Caco-2 (cell line): ENCODE results near the gene LYPD6. TPM values are rescaled to one million over a fixed set of nuclear protein-coding genes. Genes with fewer than 3 reads are reported as not detected.

Source experiments
- BruUV-seq: library from RNA; stranded (reverse); fragments of 400-500 nt; replicated peaks from 2 replicates; lab custom pipeline; 2021; lab: Mats Ljungman, UMichigan
- CTCF ChIA-PET: fragments of 300-600 bp; sonication (Branson Sonifier 250); formaldehyde crosslinking; loops from one replicate; lab custom pipeline; 2022; ENCODE audit warnings: antibody characterized with exemption; lab: Charles Lee
- POLR2A ChIA-PET: fragments of 300-600 bp; sonication (Branson Sonifier 250); formaldehyde crosslinking; loops from one replicate; lab custom pipeline; 2022; ENCODE audit warnings: antibody characterized with exemption; lab: Charles Lee
- DNase-seq, 2 experiments: peaks; one replicate each; pipeline versions ENCODE4 v3.0.0 to v3.0.0-alpha.2; 2020 to 2022
- H3K27me3 ChIP-seq: replicated peaks from 2 replicates; pipeline ENCODE4 v1.6.0; 2011; ENCODE audit warnings: low read length; ENCODE audit not compliant: control insufficient read depth, insufficient read depth
- H3K36me3 ChIP-seq: 2 replicates; pipeline ENCODE4 v1.5.1; 2011; ENCODE audit warnings: low read length; ENCODE audit not compliant: control insufficient read depth, insufficient read depth
- H3K4me1 ChIP-seq: fragments of 250-450 bp; sonication (Bioruptor Pico); 2 replicates; pipeline ENCODE4 v1.5.1; 2020; ENCODE audit warnings: mild to moderate bottlenecking
- H3K4me3 ChIP-seq: 2 replicates; pipeline ENCODE4 v1.5.1; 2011; ENCODE audit warnings: low read depth, mild to moderate bottlenecking, control low read depth, low read length
- H3K9me3 ChIP-seq: fragments of 250-450 bp; sonication (Bioruptor Pico); 2 replicates; pipeline ENCODE4 v1.5.1; 2020; ENCODE audit warnings: mild to moderate bottlenecking, moderate library complexity
- H3K27ac Mint-ChIP-seq: one replicate; pipeline ENCODE4 v1.8.0; 2022; ENCODE audit warnings: mixed read lengths; ENCODE audit not compliant: unreplicated experiment
- H3K27me3 Mint-ChIP-seq: one replicate; pipeline ENCODE4 v1.8.0; 2022; ENCODE audit warnings: mixed read lengths; ENCODE audit not compliant: insufficient read depth, unreplicated experiment
- H3K36me3 Mint-ChIP-seq: one replicate; pipeline ENCODE4 v1.8.0; 2022; ENCODE audit warnings: mild to moderate bottlenecking, mixed read lengths; ENCODE audit not compliant: insufficient read depth, unreplicated experiment
- H3K4me1 Mint-ChIP-seq: one replicate; pipeline ENCODE4 v1.8.0; 2022; ENCODE audit warnings: low read depth, mixed read lengths; ENCODE audit not compliant: unreplicated experiment
- H3K4me3 Mint-ChIP-seq: one replicate; pipeline ENCODE4 v1.8.0; 2022; ENCODE audit warnings: mild to moderate bottlenecking, moderate library complexity, mixed read lengths; ENCODE audit not compliant: unreplicated experiment
- H3K9me3 Mint-ChIP-seq: one replicate; pipeline ENCODE4 v1.8.0; 2022; ENCODE audit warnings: mixed read lengths; ENCODE audit not compliant: unreplicated experiment
- CTCF ChIP-seq, 2 experiments: fragments of 200-600 bp in 1 of 2; IDR thresholded peaks; 1 replicate in 1 of 2; 2 replicates in 1 of 2; pipeline versions ENCODE4 v1.5.1 to v1.8.0; 2011 to 2022; ENCODE audit warnings: antibody characterized with exemption in 1 of 2, control low read depth in 1 of 2, inconsistent platforms in 1 of 2, low read depth in 1 of 2, low read length in 1 of 2, mild to moderate bottlenecking in 1 of 2, moderate library complexity in 1 of 2; ENCODE audit not compliant: insufficient read depth in 1 of 2, severe bottlenecking in 1 of 2, unreplicated experiment in 1 of 2
- intact Hi-C: fragments of 100-400 bp; cut with micrococcal nuclease; formaldehyde crosslinking; loops from one replicate; pipeline ENCODE4 v1.10.0; 2022; ENCODE audit not compliant: unreplicated experiment
- total RNA-seq: library from RNA; stranded (reverse); gene quantifications from 2 replicates; pipeline ENCODE4 v1.2.3, GENCODE V29; 2022

LYPD6 gene
- total RNA-seq, 1 experiment from 2014 or later = 9.0 TPM

GRCh38 chr2:149463328-149464002 is 133.1 kb downstream of the LYPD6 start:
- Mint-ChIP-seq H3K27ac (no peak overlapping the region), H3K4me3 (no peak overlapping the region), H3K4me1 (peaks cover 24% of the 10 kb centered on the region), H3K9me3 (peaks cover 37% of the 10 kb centered on the region), H3K27me3 (no peaks in the 10 kb centered on the region), H3K36me3 (peaks cover 21% of the 10 kb centered on the region)
- Histone ChIP-seq H3K27me3 (no peaks in the 10 kb centered on the region), H3K4me3 (no peak overlapping the region), H3K36me3 (no peaks in the 10 kb centered on the region), H3K9me3 (peaks cover 50% of the 10 kb centered on the region), H3K4me1 (peaks cover 35% of the 10 kb centered on the region)
- intact Hi-C loops = no loop called here
- ChIA-PET POLR2A (no interaction called here), CTCF (no interaction called here)
- TF ChIP-seq CTCF (IDR thresholded peaks at IDR 0.05; ENCODE audit: insufficient read depth in 1 of 2, low read depth in 1 of 2, low read length in 1 of 2, severe bottlenecking in 1 of 2, unreplicated experiment in 1 of 2) = no peak
- no TSS peak for BruUV-seq
- DNase-seq = no peak

GRCh38 chr2:149464396-149464795 is 134.0 kb downstream of the LYPD6 start:
- CTCF ChIA-PET = no interaction called here
- Histone ChIP-seq H3K36me3 (no peaks in the 10 kb centered on the region), H3K27me3 (no peaks in the 10 kb centered on the region), H3K9me3 (peaks cover 41% of the 10 kb centered on the region), H3K4me1 (peaks cover 35% of the 10 kb centered on the region), H3K4me3 (no peak overlapping the region)
- TF ChIP-seq CTCF (IDR thresholded peaks at IDR 0.05; ENCODE audit: insufficient read depth in 1 of 2, low read depth in 1 of 2, low read length in 1 of 2, severe bottlenecking in 1 of 2, unreplicated experiment in 1 of 2) = no peak
- no peak overlapping the region for H3K4me3 Mint-ChIP-seq
- H3K9me3 Mint-ChIP-seq = peaks cover 32% of the 10 kb centered on the region
- POLR2A ChIA-PET = no interaction called here
- no peaks in the 10 kb centered on the region for H3K27me3 Mint-ChIP-seq
- no peak overlapping the region for H3K27ac Mint-ChIP-seq
- no peak for DNase-seq
- H3K36me3 Mint-ChIP-seq = peaks cover 24% of the 10 kb centered on the region
- H3K4me1 Mint-ChIP-seq = peaks cover 28% of the 10 kb centered on the region
- no TSS peak for BruUV-seq
- intact Hi-C loops = no loop called here

- Mint-ChIP-seq H3K36me3 (peaks cover 17% of the 10 kb centered on the region), H3K9me3 (peaks cover 18% of the 10 kb centered on the region), H3K27me3 (no peaks in the 10 kb centered on the region), H3K4me3 (peak overlapping the region; percentile 12), H3K27ac (peak overlapping the region; percentile 63), H3K4me1 (peaks cover 28% of the 10 kb centered on the region)
- peaks cover 35% of the 10 kb centered on the region for H3K9me3 ChIP-seq
- no peak for TF ChIP-seq CTCF (IDR thresholded peaks at IDR 0.05; ENCODE audit: insufficient read depth in 1 of 2, low read depth in 1 of 2, low read length in 1 of 2, severe bottlenecking in 1 of 2, unreplicated experiment in 1 of 2)
- no peaks in the 10 kb centered on the region for H3K36me3 ChIP-seq
- H3K4me3 ChIP-seq = no peak overlapping the region
- ChIA-PET POLR2A (no interaction called here), CTCF (no interaction called here)
- H3K4me1 ChIP-seq = peaks cover 35% of the 10 kb centered on the region
- no peaks in the 10 kb centered on the region for H3K27me3 ChIP-seq
- no TSS peak for BruUV-seq
- intact Hi-C loops = loop anchor here (1.0 to 5.0 kb wide), 6 partner anchors 28 to 394 kb away; partner anchors contain the start of gene LYPD6
- peak; percentile 28 to 51 for DNase-seq
Observed at GRCh38 chr2:149465873-149466272, 135.5 kb downstream of the LYPD6 start.
